Measurements from ENCODE around the gene DPF3.
A peak's percentile ranks its signal among the peaks of the same experiment; 100 is the strongest.

DPF3 gene

DNA sequence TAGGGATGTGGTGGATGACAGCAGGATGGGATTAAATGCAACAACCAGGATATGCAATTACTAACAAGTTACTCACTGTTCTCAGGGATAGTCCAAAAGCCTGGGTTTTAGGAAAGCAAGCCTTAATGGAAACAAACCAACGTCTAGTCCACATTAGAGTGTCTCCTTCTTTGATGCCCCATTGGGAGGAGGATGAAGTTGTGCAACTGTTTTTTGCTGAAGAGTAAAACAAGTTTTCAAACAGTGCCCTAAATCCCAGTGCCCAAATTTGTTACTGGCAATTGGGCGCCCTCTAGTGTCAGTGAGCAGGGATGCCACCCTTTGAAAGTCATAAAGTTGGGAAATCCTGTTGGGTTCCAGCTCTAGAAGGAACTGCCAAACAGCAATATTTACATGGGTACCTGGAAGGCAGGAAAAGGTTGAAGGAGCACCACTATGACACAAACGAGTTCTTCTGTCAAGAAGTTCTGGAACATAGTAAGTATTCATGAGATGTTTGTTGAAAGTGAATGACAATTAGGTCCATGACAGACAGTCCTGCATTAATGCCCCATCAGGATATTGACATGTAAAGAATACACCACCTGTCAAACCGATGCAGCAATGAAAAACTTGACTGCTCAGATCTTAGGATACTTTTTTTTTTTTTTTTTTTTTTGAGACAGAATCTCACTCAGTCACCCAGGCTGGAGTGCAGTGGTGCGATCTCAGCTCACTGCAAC, 11.1 kb upstream of the DPF3 start:
- DNase-seq (ENCODE audit: low read depth), result peak; percentile 82

GRCh38 chr14:72904218-72904617, 10.3 kb upstream of the DPF3 start:
- DNase-seq (ENCODE audit: low read depth), result no peak

- peak; percentile 28 for DNase-seq (ENCODE audit: low read depth)
These were observed 9.8 kb upstream of the DPF3 start for GRCh38 chr14:72903716-72904115.

DNA sequence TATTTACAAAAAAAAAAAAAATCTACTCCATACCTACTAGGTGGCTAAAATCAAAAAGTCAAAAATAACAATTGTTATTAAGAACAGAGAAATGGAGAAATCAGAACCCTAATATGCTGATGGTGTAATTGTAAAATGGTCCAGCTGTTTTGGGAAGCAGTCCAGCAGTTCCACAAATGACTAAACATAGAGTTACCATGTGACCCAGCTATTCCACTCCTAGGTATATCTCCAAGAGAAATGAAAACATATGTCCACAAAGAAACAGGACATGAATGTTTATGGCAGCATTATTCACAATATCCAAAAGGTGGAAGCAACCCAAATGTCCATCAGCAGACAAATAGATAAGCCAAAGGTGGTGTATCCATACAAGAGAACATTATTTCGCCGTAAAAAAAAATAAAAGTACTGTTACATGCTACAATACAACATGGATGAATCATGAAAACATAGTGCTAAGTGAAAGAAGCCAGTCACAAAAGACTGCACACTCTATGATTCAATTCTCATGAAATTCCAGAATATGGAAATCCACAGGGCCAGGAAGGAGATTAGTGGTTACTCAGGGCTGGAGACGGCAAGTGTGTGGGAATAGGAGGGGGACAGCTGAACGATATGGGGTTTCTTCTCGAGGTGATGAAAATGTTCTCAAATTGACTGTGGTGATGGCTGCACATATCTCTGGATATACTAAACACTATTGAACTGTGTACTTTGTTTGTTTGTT, 9.1 kb upstream of the DPF3 start:
- DNase-seq (ENCODE audit: low read depth), result peak; percentile 62

- DNase-seq (ENCODE audit: low read depth), result no peak
These were observed 7.5 kb upstream of the DPF3 start for GRCh38 chr14:72901361-72901760.

DNA sequence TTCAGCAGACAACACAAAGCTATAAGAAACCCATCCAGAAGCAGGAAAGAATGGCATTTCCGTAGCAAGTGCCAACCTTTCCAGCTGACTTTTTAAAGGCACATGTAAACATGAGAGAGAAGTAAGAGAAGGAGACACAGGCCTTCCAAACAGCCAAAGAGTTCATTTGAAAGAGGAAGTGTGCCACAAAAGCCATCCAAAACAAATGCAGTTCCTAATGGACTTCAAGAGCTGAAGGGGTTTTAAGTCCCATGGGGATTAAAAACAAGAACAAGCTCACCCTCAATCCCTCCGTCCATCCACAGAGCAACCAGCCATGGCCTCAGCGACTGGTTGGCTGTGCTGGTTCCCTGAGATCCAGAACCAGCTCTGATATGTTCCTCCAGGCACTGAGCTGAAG, 4.5 kb upstream of the DPF3 start:
- DNase-seq (ENCODE audit: low read depth), result no peak

DNA sequence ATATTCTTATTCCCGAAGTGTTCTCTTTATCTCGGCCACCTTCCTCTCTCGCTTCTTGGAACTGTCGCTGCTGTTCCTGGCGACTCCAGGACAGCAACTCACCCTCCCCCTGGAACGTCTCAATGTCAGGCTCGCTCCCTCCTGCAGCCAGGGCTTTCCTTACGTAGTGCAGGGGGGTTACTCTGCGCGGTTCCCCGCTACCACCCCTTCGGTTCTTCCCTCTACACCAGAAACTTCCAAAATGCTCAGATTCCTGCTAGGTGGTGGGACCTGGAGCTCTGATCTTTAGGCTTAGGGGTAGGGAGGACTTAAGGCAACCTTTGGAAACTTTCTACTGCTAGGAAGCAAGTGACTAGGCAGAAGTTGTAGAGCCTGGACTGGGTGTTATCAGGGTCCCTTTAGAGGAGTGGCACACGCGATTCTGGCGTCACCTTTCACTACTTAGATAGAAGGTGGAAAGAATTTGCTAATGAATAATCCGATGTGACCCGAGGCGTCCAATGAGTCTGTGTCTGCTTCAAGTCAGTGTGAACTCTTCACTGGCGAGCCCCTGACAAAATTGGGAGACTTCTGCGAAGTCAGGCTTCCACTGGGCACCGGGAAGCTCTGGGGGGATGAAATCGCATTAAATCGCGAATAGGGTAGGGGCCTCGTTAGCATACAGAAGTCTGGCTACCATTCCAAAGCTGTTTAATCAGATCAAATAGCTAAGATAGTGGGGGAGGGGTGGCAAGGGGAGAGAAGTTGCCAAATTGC, 900 bp upstream of the DPF3 start:
- peak; percentile 55 for DNase-seq (ENCODE audit: low read depth)

DNA sequence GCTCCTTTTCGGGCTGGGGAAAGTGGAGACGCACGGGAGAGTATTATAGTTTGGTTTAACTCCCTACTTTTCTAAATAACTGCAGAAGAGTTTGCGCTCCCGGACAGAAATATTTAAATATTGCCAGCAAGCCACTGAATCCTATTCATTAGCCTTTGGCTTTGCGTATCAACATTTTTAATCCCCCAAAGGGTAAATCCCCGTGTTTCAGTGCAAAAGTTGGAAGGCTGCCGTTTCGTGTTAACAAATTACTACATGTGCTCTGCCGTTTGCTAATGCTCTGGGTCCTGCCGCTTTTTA, 372 bp upstream of the DPF3 start:
- no peak for DNase-seq (ENCODE audit: low read depth)

- DNase-seq (ENCODE audit: low read depth), result peak; percentile 61
These were observed 844 bp downstream of the DPF3 start for GRCh38 chr14:72892879-72893635.

- peak; percentile 69 for DNase-seq (ENCODE audit: low read depth)
These were observed 1.6 kb downstream of the DPF3 start for GRCh38 chr14:72892103-72892878.

DNA sequence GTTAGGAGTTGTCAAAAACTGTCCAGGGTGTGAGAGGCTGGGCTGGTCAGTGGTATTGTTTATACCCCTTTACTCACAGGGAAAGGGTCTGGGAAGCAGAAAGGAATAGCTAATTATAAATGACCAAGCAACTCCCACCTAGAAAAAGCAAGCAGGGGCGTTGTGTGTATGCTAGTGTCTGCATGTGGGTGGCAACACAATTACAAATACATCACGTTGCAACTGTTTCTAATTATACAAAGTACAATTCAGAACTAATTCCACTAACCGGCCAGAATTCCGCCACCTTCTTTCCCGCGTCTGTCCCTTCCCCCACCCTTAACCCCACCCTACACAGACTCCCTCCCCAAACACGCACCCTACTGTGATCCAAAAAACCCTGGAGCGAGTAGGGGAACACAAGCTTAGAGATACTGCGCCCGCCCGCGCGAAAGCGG, 2.2 kb downstream of the DPF3 start:
- DNase-seq (ENCODE audit: low read depth), result no peak

- DNase-seq (ENCODE audit: low read depth), result no peak
These were observed 4.5 kb downstream of the DPF3 start for GRCh38 chr14:72889366-72889765.

GRCh38 chr14:72888636-72889201, 5.2 kb downstream of the DPF3 start:
- DNase-seq (ENCODE audit: low read depth), result no peak

GRCh38 chr14:72888192-72888591, 5.7 kb downstream of the DPF3 start:
- DNase-seq (ENCODE audit: low read depth), result no peak

GRCh38 chr14:72887514-72887913, 6.4 kb downstream of the DPF3 start:
- no peak for DNase-seq (ENCODE audit: low read depth)

DNA sequence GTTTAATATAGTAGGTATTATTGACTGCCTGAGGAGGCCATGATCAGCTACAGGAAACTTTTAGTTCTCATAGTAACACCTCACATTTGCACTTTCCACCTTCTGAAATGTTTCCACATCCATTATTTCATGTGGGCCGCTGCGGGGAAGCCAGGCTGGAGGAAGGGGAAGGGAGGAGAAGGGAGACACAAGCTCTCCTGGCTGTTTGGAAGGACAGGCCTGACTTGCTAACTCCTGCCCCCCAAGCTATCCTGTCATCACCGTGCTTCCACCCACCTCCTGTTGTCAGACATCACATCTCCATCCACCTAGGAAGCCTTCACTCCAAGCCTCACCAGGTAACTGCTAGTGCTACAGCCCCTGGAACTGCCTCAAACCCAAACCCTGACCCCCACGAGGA, 9.5 kb downstream of the DPF3 start:
- DNase-seq (ENCODE audit: low read depth), result no peak

DNA sequence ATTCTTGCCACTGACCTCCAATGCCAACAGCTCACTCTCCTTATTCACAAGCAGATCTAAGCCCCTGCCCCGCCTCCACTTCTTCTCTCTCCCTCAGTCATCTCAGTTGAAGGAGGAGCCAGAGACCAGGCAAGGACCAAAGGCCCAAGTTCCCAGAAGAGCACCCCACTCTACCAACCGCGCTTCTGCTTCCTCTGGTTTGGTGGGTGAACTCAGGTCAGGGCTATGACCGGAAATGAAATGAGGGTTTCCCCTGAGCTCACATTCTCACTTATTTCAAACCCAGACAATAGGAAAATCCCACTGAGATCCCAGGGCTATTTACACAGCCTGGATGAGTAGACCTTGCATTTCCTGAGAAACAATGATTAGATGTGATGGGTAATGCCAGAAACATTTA, 9.9 kb downstream of the DPF3 start:
- peak; percentile 79 for DNase-seq (ENCODE audit: low read depth)

- DNase-seq (ENCODE audit: low read depth), result no peak
These were observed 10.8 kb downstream of the DPF3 start for GRCh38 chr14:72883109-72883508.

GRCh38 chr14:72882463-72882862, 11.4 kb downstream of the DPF3 start:
- DNase-seq (ENCODE audit: low read depth), result no peak

- DNase-seq (ENCODE audit: low read depth), result no peak
These were observed 11.9 kb downstream of the DPF3 start for GRCh38 chr14:72882047-72882446.

DNA sequence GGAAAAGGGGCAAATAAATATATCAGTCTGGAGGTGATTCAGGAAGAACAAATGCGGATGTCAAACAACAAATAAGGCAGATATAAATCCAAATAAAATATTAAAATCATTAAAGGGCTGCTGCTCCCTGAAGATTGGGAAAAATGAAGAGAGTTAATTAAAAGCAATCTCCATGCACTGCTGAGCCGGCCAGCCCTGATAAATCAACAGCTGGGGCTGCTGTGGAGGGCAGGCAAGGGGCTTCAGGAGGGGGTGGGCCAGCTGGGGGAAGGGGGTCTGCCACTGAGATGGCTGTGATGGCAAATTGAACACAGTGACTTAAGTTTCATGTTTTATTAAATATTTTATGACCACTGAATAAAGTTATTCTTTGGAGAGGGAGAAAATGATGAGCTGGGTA, 12.4 kb downstream of the DPF3 start:
- DNase-seq (ENCODE audit: low read depth), result no peak

Data from ELR (cell line).